Suprapubic skin (tissue), 4 donors: ENCODE results near the gene RTP5. TPM values are rescaled to one million over a fixed set of nuclear protein-coding genes. Genes with fewer than 3 reads are reported as not detected.
"Not testable (repeated sequence)": the region's sequence is repeated elsewhere in the genome, so short reads cannot be mapped to it uniquely, and the experiment has no call there.

Source experiments
- DNase-seq, 2 donors: peaks; one replicate each; pipeline ENCODE4 v3.0.0-alpha.2; 2019; ENCODE audit warnings: low spot score in 2 of 2
- H3K27ac ChIP-seq: fragments of 200-600 bp; sonication (generic); one replicate; pipeline ENCODE4 v1.5.1; 2019
- H3K27me3 ChIP-seq: fragments of 200-600 bp; sonication (generic); one replicate; pipeline ENCODE4 v1.5.1; 2019
- H3K36me3 ChIP-seq: fragments of 200-600 bp; sonication (generic); one replicate; pipeline ENCODE4 v1.5.1; 2019
- H3K4me1 ChIP-seq: fragments of 200-600 bp; sonication (generic); one replicate; pipeline ENCODE4 v1.5.1; 2019
- H3K4me3 ChIP-seq: fragments of 200-600 bp; sonication (generic); one replicate; pipeline ENCODE4 v1.5.1; 2019; ENCODE audit warnings: mild to moderate bottlenecking
- H3K9me3 ChIP-seq: fragments of 200-600 bp; sonication (generic); one replicate; pipeline ENCODE4 v1.5.1; 2019
- CTCF ChIP-seq, 2 donors: fragments of 200-600 bp in 1 of 2; fragments of 450-650 bp in 1 of 2; sonication (generic) in 1 of 2; IDR thresholded peaks; one replicate each; pipeline ENCODE4 v1.5.1; 2016 to 2019; ENCODE audit warnings: antibody characterized with exemption in 2 of 2, mild to moderate bottlenecking in 1 of 2, moderate library complexity in 1 of 2
- EP300 ChIP-seq: sonication (generic); formaldehyde crosslinking; IDR thresholded peaks from one replicate; pipeline ENCODE4 v1.6.1; 2017; ENCODE audit warnings: antibody characterized with exemption
- POLR2A ChIP-seq, 2 donors: fragments of 450-650 bp; IDR thresholded peaks; one replicate each; pipeline ENCODE4 v1.6.1; 2017; ENCODE audit warnings: antibody characterized with exemption in 2 of 2, mild to moderate bottlenecking in 2 of 2, moderate library complexity in 2 of 2
- POLR2AphosphoS5 ChIP-seq, 3 donors: sonication (generic); formaldehyde crosslinking; IDR thresholded peaks; one replicate each; pipeline ENCODE4 v1.6.1; 2017; ENCODE audit warnings: antibody characterized with exemption in 3 of 3
- WGBS: methylation state at CpG from one replicate; pipeline ENCODE4 v1.1.5; 2018; 5-methylcytosine and 5-hydroxymethylcytosine counted together
- total RNA-seq, 4 donors: library from RNA; depleted of rRNA; stranded (reverse); fragments of >200 nt; gene quantifications; one replicate each; pipeline ENCODE4 v1.1.0, GENCODE V29; 2016

Gene RTP5
- total RNA-seq, 4 donors from 2014 or later: not detected

DNA sequence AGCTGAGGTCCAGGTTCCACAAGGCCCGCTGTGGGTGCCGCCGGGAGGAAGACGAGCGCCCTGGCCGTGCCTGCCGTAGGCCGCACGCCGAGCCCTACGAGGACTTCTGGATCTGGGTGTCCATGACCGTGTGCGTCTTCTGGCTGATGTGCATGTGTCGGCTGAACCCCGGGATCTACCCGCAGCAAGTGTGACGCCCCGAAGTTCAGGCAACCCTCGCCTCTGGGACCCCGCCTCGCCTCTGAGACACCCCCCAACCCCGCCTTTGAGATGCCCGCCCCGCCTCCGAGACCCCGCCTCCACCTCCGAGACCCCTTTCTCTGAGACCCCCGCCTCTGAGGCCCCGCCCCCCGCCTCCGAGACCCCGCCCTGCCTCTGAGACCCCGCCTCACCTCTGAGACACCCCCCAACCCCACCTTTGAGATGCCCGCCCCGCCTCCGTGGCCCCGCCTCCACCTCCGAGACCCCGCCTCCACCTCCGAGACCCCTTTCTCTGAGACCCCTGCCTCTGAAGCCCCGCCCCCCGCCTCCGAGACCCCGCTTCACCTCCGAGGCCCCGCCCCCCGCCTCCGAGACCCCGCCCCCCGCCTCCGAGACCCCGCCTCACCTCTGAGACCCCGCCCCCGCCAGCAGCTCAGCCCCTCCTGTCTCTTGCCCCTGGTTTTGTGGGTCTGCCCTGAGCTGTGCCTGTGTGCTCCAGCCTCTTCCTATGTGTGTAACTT lies 3.7 kb downstream of the RTP5 start:
- DNase-seq: no peak
- H3K27ac ChIP-seq: no peak overlapping the region
- H3K27me3 ChIP-seq: peaks cover 18% of the 10 kb centered on the region
- no peaks in the 10 kb centered on the region for H3K9me3 ChIP-seq
- no peaks in the 10 kb centered on the region for H3K36me3 ChIP-seq
- 93% methylated on average over 31 of the region's 54 CpGs for WGBS
- peaks cover 16% of the 10 kb centered on the region for H3K4me1 ChIP-seq
- H3K4me3 ChIP-seq: no peak overlapping the region
- TF ChIP-seq POLR2A (IDR thresholded peaks at IDR 0.05) (no peak), POLR2AphosphoS5 (IDR thresholded peaks at IDR 0.05) (no peak), EP300 (no peak), CTCF (IDR thresholded peaks at IDR 0.05) (no peak)

DNA sequence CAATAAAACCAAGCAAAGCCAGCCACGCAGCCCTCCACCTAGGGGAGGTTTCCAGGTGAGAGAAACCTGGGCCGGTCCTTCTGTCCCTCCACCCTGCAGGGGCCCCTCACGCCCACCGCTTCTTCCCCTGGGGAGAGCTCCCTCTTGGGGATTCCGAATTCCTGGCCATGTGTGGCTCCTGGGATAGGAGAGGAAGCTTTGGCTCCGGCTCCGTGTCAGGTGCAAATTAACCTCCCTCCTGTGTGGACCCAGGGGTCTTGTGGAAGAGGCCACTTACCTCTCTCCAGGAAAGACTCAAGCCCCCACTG lies 4.2 kb downstream of the RTP5 start:
- peaks cover 13% of the 10 kb centered on the region for H3K4me1 ChIP-seq
- H3K9me3 ChIP-seq: no peaks in the 10 kb centered on the region
- 92% methylated on average over 5 of the region's 7 CpGs for WGBS
- no peak for DNase-seq
- H3K27me3 ChIP-seq: peaks cover 14% of the 10 kb centered on the region
- no peak overlapping the region for H3K4me3 ChIP-seq
- no peaks in the 10 kb centered on the region for H3K36me3 ChIP-seq
- H3K27ac ChIP-seq: no peak overlapping the region
- TF ChIP-seq EP300 (no peak), POLR2AphosphoS5 (IDR thresholded peaks at IDR 0.05) (no peak), POLR2A (IDR thresholded peaks at IDR 0.05) (no peak), CTCF (IDR thresholded peaks at IDR 0.05) (no peak)

DNA sequence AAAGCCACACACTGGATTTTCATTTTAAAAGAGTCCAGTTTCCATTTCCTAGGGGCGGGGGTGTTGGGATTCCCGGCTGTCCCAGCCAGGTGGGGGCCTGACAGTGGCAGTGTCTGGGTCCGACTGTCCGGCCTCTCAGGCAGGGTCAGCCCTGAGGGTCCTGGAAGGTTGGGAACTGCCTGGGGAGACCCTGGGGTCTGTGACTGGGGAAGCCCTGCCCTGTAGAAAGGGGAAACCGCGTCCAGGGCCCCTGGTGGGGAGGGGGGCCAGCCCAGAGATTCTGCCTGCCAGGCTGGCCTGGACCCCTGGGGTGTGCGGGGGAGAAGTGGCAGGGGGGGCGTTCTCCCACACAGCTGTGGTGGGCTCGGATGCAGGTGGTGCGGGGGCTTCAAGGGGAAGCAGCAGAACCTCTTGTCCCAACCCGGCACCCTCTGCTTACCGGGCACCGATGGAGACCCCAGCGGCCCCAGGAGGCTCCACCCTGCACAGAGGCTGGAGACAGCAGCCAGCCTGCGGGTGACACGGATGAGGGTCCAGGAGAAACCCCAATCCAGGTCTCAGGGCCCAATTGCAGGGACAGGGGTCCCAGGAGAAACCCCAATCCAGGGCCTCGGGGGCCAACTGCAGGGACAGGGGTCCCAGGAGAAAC lies 4.9 kb downstream of the RTP5 start:
- no peaks in the 10 kb centered on the region for H3K9me3 ChIP-seq
- H3K27me3 ChIP-seq: peaks cover 12% of the 10 kb centered on the region
- peaks cover 11% of the 10 kb centered on the region for H3K4me1 ChIP-seq
- H3K27ac ChIP-seq: no peak overlapping the region
- no peaks in the 10 kb centered on the region for H3K36me3 ChIP-seq
- WGBS: 95% methylated on average over 9 of the region's 17 CpGs
- no peak for DNase-seq
- no peak overlapping the region for H3K4me3 ChIP-seq
- TF ChIP-seq EP300 (no peak), POLR2A (IDR thresholded peaks at IDR 0.05) (no peak), POLR2AphosphoS5 (IDR thresholded peaks at IDR 0.05) (no peak), CTCF (IDR thresholded peaks at IDR 0.05) (no peak)

GRCh38 chr2:241875754-241876527 lies 6.4 kb downstream of the RTP5 start:
- 66% methylated on average over 15 of the region's 22 CpGs for WGBS
- not testable (repeated sequence) for H3K4me3 ChIP-seq, DNase-seq, H3K27ac ChIP-seq, H3K36me3 ChIP-seq, H3K27me3 ChIP-seq, H3K9me3 ChIP-seq
- peaks cover 11% of the 10 kb centered on the region for H3K4me1 ChIP-seq

- WGBS: 84% methylated on average over 10 of the region's 18 CpGs
- TF ChIP-seq CTCF (IDR thresholded peaks at IDR 0.05): no peak
- no peak for TF ChIP-seq POLR2A (IDR thresholded peaks at IDR 0.05)
- no peak for TF ChIP-seq POLR2AphosphoS5 (IDR thresholded peaks at IDR 0.05)
- no peak for TF ChIP-seq EP300
Measured at GRCh38 chr2:241876528-241877196, 7.1 kb downstream of the RTP5 start.

More at GRCh38 chr2:241876528-241877196, 7.1 kb downstream of the RTP5 start:
- peaks cover 18% of the 10 kb centered on the region for H3K4me1 ChIP-seq
- H3K9me3 ChIP-seq: no peaks in the 10 kb centered on the region
- H3K27ac ChIP-seq: no peak overlapping the region
- no peak for DNase-seq
- no peak overlapping the region for H3K4me3 ChIP-seq
- peaks cover 4% of the 10 kb centered on the region for H3K27me3 ChIP-seq
- no peaks in the 10 kb centered on the region for H3K36me3 ChIP-seq
